ENCODE measurements around the gene IMMP2L. TPM values are rescaled to one million over a fixed set of nuclear protein-coding genes. Genes with fewer than 3 reads are reported as not detected.

The IMMP2L gene
- total RNA-seq, 1 experiment from 2014 or later: 8.7 TPM

GRCh38 chr7:111038185-111038584, 524.1 kb downstream of the IMMP2L start:
- DNase-seq (ENCODE audit: low spot score): no peak

GRCh38 chr7:111031916-111032315, 530.4 kb downstream of the IMMP2L start:
- DNase-seq (ENCODE audit: low spot score): no peak

- no peak for DNase-seq (ENCODE audit: low spot score)
Observed at GRCh38 chr7:111030336-111030735, 532.0 kb downstream of the IMMP2L start.

- no peak for DNase-seq (ENCODE audit: low spot score)
Observed at GRCh38 chr7:111029574-111030251, 532.6 kb downstream of the IMMP2L start.

- no peak for DNase-seq (ENCODE audit: low spot score)
Observed at GRCh38 chr7:111029141-111029572, 533.1 kb downstream of the IMMP2L start.

GRCh38 chr7:111027396-111027795, 534.9 kb downstream of the IMMP2L start:
- no peak for DNase-seq (ENCODE audit: low spot score)

- no peak for DNase-seq (ENCODE audit: low spot score)
Observed at GRCh38 chr7:111026806-111027205, 535.5 kb downstream of the IMMP2L start.

GRCh38 chr7:111026343-111026742, 535.9 kb downstream of the IMMP2L start:
- no peak for DNase-seq (ENCODE audit: low spot score)

- no peak for DNase-seq (ENCODE audit: low spot score)
Observed at GRCh38 chr7:111025006-111025405, 537.3 kb downstream of the IMMP2L start.

GRCh38 chr7:111018960-111019736, 543.1 kb downstream of the IMMP2L start:
- DNase-seq (ENCODE audit: low spot score): no peak

GRCh38 chr7:111018447-111018846, 543.8 kb downstream of the IMMP2L start:
- DNase-seq (ENCODE audit: low spot score): no peak

- no peak for DNase-seq (ENCODE audit: low spot score)
Observed at GRCh38 chr7:111014079-111014478, 548.2 kb downstream of the IMMP2L start.

GRCh38 chr7:111012799-111013675, 549.3 kb downstream of the IMMP2L start:
- no peak for DNase-seq (ENCODE audit: low spot score)

- DNase-seq (ENCODE audit: low spot score): no peak
Observed at GRCh38 chr7:111012149-111012548, 550.1 kb downstream of the IMMP2L start.

- no peak for DNase-seq (ENCODE audit: low spot score)
Observed at GRCh38 chr7:111011520-111011919, 550.8 kb downstream of the IMMP2L start.

GRCh38 chr7:111010798-111011197, 551.5 kb downstream of the IMMP2L start:
- no peak for DNase-seq (ENCODE audit: low spot score)

GRCh38 chr7:111009526-111010040, 552.7 kb downstream of the IMMP2L start:
- DNase-seq (ENCODE audit: low spot score): no peak

- no peak for DNase-seq (ENCODE audit: low spot score)
Observed at GRCh38 chr7:111006691-111007090, 555.6 kb downstream of the IMMP2L start.

GRCh38 chr7:111006040-111006439, 556.3 kb downstream of the IMMP2L start:
- no peak for DNase-seq (ENCODE audit: low spot score)

- DNase-seq (ENCODE audit: low spot score): no peak
Observed at GRCh38 chr7:111005445-111005844, 556.8 kb downstream of the IMMP2L start.

- no peak for DNase-seq (ENCODE audit: low spot score)
Observed at GRCh38 chr7:111004310-111004901, 557.9 kb downstream of the IMMP2L start.

- no peak for DNase-seq (ENCODE audit: low spot score)
Observed at GRCh38 chr7:111003883-111004282, 558.4 kb downstream of the IMMP2L start.
